Measurements from ENCODE around the gene HS6ST2.

The HS6ST2 gene

GRCh38 chrX:132742246-132742645 is 216.2 kb downstream of the HS6ST2 start:
- Histone ChIP-seq H3K27ac (ENCODE audit: extremely low read depth, low read depth, low read length) (no peak overlapping the region), H3K4me3 (ENCODE audit: low read depth, low read length) (no peak overlapping the region), H3K36me3 (ENCODE audit: control insufficient read depth in 2 of 2, insufficient read depth in 1 of 2, low read length in 2 of 2) (no peaks in the 10 kb centered on the region), H3K9me3 (ENCODE audit: control insufficient read depth, insufficient read depth, low read depth, low read length) (no peaks in the 10 kb centered on the region), H3K4me1 (ENCODE audit: control insufficient read depth, insufficient read depth, low read length) (no peaks in the 10 kb centered on the region)
- ChIA-PET CTCF (interaction anchor here (0.6 to 1.1 kb wide), 3 partner anchors 8 to 151 kb away, joined by 3 read pairs; no protein-coding TSS in a partner anchor), POLR2A (no interaction called here)
- no peak for TF ChIP-seq ATF2 (tag by site-specific recombination; IDR thresholded peaks at IDR 0.05; ENCODE audit: low read depth)
- TF ChIP-seq REPIN1 (tag by site-specific recombination; IDR thresholded peaks at IDR 0.05; ENCODE audit: low read depth) = no peak

GRCh38 chrX:132741689-132742088 is 216.7 kb downstream of the HS6ST2 start:
- POLR2A ChIA-PET = no interaction called here
- no peak for TF ChIP-seq ZNF366 (tag by site-specific recombination; conservative IDR thresholded peaks at IDR 0.05)
- TF ChIP-seq ZBTB20 (tag by site-specific recombination; IDR thresholded peaks at IDR 0.05) = no peak
- TF ChIP-seq GLIS2 (tag by site-specific recombination; IDR thresholded peaks at IDR 0.05) = no peak
- no peak for TF ChIP-seq ZNF184 (tag by site-specific recombination; IDR thresholded peaks at IDR 0.05)
- no peak for TF ChIP-seq KLF10 (tag by site-specific recombination; IDR thresholded peaks at IDR 0.05)
- TF ChIP-seq ZNF280C (tag by site-specific recombination; IDR thresholded peaks at IDR 0.05) = no peak
- no peak for TF ChIP-seq ZNF302 (tag by site-specific recombination; IDR thresholded peaks at IDR 0.05; ENCODE audit: low read depth)
- no peak for TF ChIP-seq YY1 (tag by site-specific recombination; IDR thresholded peaks at IDR 0.05)
- no peak for TF ChIP-seq ZBTB7A (tag by site-specific recombination; IDR thresholded peaks at IDR 0.05; ENCODE audit: low read depth)
- no peak for TF ChIP-seq ZNF791 (tag by site-specific recombination; IDR thresholded peaks at IDR 0.05)
- TF ChIP-seq ZFP3 (tag by site-specific recombination; IDR thresholded peaks at IDR 0.05; ENCODE audit: low read depth) = no peak
- TF ChIP-seq ZSCAN16 (tag by site-specific recombination; IDR thresholded peaks at IDR 0.05) = no peak
- no peak for TF ChIP-seq ZNF280D (tag by site-specific recombination; IDR thresholded peaks at IDR 0.05)
- CTCF ChIA-PET = interaction anchor here (0.6 to 1.1 kb wide), 4 partner anchors 8 to 1433 kb away, joined by 3 read pairs; no protein-coding TSS in a partner anchor
- H3K9me3 ChIP-seq (ENCODE audit: control insufficient read depth, insufficient read depth, low read depth, low read length) = no peaks in the 10 kb centered on the region
- H3K27ac ChIP-seq (ENCODE audit: extremely low read depth, low read depth, low read length) = no peak overlapping the region
- no peak overlapping the region for H3K4me3 ChIP-seq (ENCODE audit: low read depth, low read length)
- H3K4me1 ChIP-seq (ENCODE audit: control insufficient read depth, insufficient read depth, low read length) = no peaks in the 10 kb centered on the region
- H3K36me3 ChIP-seq (ENCODE audit: control insufficient read depth in 2 of 2, insufficient read depth in 1 of 2, low read length in 2 of 2) = no peaks in the 10 kb centered on the region
